ENCODE data around the gene ZNF154.

The ZNF154 gene

DNA sequence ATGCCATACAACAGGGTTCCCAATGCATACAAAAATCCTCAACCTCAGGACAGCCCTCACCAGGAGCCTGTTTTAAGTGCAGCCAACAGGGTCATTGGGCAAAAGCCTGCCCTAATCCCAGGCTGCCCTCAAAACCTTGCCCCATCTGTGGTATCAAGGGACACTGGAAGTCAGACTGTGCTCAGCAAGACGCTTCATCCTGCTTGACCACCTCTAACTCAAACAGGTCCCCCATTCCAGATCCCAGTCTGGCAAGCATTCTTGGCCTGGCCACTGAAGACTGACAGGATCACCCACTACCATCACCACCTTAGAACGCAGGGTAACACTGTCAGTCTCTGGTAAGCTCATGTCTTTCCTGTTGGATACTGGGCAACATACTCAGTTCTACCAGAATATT, 55.3 kb downstream of the ZNF154 start:
- TF ChIP-seq SPI1 (IDR thresholded peaks at IDR 0.05; ENCODE audit: borderline replicate concordance, low read depth) = no peak
- TF ChIP-seq, protein P1, sequence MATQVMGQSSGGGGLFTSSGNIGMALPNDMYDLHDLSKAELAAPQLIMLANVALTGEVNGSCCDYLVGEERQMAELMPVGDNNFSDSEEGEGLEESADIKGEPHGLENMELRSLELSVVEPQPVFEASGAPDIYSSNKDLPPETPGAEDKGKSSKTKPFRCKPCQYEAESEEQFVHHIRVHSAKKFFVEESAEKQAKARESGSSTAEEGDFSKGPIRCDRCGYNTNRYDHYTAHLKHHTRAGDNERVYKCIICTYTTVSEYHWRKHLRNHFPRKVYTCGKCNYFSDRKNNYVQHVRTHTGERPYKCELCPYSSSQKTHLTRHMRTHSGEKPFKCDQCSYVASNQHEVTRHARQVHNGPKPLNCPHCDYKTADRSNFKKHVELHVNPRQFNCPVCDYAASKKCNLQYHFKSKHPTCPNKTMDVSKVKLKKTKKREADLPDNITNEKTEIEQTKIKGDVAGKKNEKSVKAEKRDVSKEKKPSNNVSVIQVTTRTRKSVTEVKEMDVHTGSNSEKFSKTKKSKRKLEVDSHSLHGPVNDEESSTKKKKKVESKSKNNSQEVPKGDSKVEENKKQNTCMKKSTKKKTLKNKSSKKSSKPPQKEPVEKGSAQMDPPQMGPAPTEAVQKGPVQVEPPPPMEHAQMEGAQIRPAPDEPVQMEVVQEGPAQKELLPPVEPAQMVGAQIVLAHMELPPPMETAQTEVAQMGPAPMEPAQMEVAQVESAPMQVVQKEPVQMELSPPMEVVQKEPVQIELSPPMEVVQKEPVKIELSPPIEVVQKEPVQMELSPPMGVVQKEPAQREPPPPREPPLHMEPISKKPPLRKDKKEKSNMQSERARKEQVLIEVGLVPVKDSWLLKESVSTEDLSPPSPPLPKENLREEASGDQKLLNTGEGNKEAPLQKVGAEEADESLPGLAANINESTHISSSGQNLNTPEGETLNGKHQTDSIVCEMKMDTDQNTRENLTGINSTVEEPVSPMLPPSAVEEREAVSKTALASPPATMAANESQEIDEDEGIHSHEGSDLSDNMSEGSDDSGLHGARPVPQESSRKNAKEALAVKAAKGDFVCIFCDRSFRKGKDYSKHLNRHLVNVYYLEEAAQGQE (IDR thresholded peaks at IDR 0.05; ENCODE audit: insufficient replicate concordance, low read depth) = no peak

DNA sequence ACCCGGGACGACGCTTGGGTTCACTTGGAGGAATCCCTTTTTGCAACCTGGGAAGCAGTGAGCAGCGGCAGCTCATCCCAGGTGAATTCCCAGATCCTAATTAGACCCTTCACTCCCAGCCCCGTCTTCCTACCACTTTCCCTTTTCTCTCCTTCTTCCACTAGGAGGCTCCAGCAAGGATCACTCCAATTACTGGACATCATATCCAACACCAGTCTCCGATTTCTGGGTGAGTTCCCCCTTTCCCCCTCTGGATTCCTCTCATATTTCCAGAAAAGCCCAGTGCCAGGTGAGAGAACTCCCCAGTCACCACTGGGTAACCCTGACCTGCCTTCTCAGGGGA, 57.4 kb downstream of the ZNF154 start:
- no peak for DNase-seq (ENCODE audit: low read depth in 1 of 2, low spot score in 1 of 2)
- TF ChIP-seq SPI1 (IDR thresholded peaks at IDR 0.05; ENCODE audit: borderline replicate concordance, low read depth) (no peak), POLR2AphosphoS5 (IDR thresholded peaks at IDR 0.05; ENCODE audit: low read depth) (no peak), GABPA (IDR thresholded peaks at IDR 0.05; ENCODE audit: low read depth) (no peak)
- TF ChIP-seq, protein P2, sequence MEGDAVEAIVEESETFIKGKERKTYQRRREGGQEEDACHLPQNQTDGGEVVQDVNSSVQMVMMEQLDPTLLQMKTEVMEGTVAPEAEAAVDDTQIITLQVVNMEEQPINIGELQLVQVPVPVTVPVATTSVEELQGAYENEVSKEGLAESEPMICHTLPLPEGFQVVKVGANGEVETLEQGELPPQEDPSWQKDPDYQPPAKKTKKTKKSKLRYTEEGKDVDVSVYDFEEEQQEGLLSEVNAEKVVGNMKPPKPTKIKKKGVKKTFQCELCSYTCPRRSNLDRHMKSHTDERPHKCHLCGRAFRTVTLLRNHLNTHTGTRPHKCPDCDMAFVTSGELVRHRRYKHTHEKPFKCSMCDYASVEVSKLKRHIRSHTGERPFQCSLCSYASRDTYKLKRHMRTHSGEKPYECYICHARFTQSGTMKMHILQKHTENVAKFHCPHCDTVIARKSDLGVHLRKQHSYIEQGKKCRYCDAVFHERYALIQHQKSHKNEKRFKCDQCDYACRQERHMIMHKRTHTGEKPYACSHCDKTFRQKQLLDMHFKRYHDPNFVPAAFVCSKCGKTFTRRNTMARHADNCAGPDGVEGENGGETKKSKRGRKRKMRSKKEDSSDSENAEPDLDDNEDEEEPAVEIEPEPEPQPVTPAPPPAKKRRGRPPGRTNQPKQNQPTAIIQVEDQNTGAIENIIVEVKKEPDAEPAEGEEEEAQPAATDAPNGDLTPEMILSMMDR (IDR thresholded peaks at IDR 0.05; ENCODE audit: insufficient read depth, low read length) = no peak
- TF ChIP-seq, protein P1 (IDR thresholded peaks at IDR 0.05; ENCODE audit: insufficient replicate concordance, low read depth) = no peak
- H3K27me3 ChIP-seq (ENCODE audit: insufficient read depth, poor library complexity, severe bottlenecking) = no peaks in the 10 kb centered on the region
- no peak overlapping the region for H3K4me3 ChIP-seq (replicated peaks; ENCODE audit: insufficient read depth, low read length)
- H3K27ac ChIP-seq (replicated peaks) = no peak overlapping the region

More for the DNA sequence above, 55.3 kb downstream of the ZNF154 start:
- Histone ChIP-seq H3K27ac (replicated peaks) (no peak overlapping the region), H3K27me3 (ENCODE audit: insufficient read depth, poor library complexity, severe bottlenecking) (no peaks in the 10 kb centered on the region), H3K4me3 (replicated peaks; ENCODE audit: insufficient read depth, low read length) (no peak overlapping the region)
- no peak for DNase-seq (ENCODE audit: low read depth in 1 of 2, low spot score in 1 of 2)

DNA sequence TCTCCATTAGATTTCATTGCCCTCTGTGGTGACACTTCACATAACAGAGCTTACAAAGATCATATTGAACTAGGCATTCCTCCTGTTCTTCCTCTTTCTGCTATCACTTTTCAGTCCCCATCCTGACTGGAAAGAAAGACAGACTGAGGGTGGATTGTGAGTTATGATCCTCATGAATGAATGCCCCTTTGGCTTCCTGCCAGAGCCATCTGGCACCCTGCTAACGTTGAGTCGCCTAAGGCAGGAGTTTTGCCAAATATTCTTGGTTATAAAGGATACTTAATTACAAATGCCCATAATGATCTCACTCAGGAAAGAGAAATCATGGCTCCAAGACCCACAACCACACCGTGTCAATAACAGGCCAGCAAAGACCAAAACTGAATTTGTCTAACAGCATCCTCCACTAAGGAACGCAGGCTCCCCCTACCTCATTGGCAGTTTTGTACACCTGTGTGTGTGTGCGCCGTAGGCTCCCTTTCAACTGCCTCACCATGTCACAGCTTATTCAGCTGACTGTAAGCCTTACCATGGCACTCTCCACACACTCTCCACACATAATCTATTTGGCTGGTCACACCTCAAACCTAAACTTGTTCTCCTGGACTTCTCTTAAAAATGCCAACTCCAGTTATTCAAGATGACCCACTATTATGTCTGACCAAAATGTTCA, 60.5 kb downstream of the ZNF154 start:
- no peak for DNase-seq (ENCODE audit: low read depth in 1 of 2, low spot score in 1 of 2)
- Histone ChIP-seq H3K4me3 (replicated peaks; ENCODE audit: insufficient read depth, low read length) (no peak overlapping the region), H3K27ac (replicated peaks) (no peak overlapping the region), H3K27me3 (ENCODE audit: insufficient read depth, poor library complexity, severe bottlenecking) (no peaks in the 10 kb centered on the region)
- TF ChIP-seq, protein P2 (IDR thresholded peaks at IDR 0.05; ENCODE audit: insufficient read depth, low read length) = no peak
- TF ChIP-seq, protein P1 (IDR thresholded peaks at IDR 0.05; ENCODE audit: insufficient replicate concordance, low read depth) = no peak
- TF ChIP-seq GABPA (IDR thresholded peaks at IDR 0.05; ENCODE audit: low read depth) (no peak), POLR2AphosphoS5 (IDR thresholded peaks at IDR 0.05; ENCODE audit: low read depth) (no peak), SPI1 (IDR thresholded peaks at IDR 0.05; ENCODE audit: borderline replicate concordance, low read depth) (no peak)

All from HL-60 (cell line).